ENCODE measurements around the gene KNTC1.

DNA sequence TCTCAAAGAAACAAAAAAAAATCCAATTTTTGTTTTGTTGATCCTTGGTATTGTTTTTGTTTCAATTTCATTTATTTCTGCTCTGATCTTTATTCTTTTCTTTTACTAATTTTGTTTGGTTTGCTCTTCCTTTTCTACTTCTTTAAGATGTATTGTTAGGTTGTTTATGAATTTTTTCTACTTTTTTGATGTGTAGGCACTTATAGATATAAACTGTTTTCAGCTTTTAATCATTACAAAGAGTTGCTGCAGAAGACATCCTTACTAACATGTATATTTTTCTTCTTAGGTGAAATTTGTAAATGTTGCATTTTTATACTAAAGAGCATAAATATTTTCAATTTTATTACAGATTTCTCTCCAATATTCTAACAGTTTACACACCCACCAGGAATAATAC, 69.8 kb downstream of the KNTC1 start:
- TF ChIP-seq EZH2phosphoT487 (IDR thresholded peaks at IDR 0.05): no peak
- TF ChIP-seq, protein P1, sequence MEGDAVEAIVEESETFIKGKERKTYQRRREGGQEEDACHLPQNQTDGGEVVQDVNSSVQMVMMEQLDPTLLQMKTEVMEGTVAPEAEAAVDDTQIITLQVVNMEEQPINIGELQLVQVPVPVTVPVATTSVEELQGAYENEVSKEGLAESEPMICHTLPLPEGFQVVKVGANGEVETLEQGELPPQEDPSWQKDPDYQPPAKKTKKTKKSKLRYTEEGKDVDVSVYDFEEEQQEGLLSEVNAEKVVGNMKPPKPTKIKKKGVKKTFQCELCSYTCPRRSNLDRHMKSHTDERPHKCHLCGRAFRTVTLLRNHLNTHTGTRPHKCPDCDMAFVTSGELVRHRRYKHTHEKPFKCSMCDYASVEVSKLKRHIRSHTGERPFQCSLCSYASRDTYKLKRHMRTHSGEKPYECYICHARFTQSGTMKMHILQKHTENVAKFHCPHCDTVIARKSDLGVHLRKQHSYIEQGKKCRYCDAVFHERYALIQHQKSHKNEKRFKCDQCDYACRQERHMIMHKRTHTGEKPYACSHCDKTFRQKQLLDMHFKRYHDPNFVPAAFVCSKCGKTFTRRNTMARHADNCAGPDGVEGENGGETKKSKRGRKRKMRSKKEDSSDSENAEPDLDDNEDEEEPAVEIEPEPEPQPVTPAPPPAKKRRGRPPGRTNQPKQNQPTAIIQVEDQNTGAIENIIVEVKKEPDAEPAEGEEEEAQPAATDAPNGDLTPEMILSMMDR (IDR thresholded peaks at IDR 0.05): no peak
